Activated T-cell treated with anti-CD3 and anti-CD28 coated beads, Interleukin-2, amount 50 U/mL, for 4 hours (primary cell): ENCODE measurements around the gene CDKAL1. TPM values are rescaled to one million over a fixed set of nuclear protein-coding genes. Genes with fewer than 3 reads are reported as not detected.
A peak's percentile ranks its signal among the peaks of the same experiment; 100 is the strongest.

Experiments used
- ATAC-seq, 2 donors: fragments of 200-7000 bp; cut with Tn5 transposase; one replicate each; pipeline ENCODE4 v1.10.0; 2021
- DNase-seq: peaks from one replicate; pipeline ENCODE4 v3.0.0-alpha.2; 2020
- H3K27me3 Mint-ChIP-seq: one replicate; pipeline ENCODE4 v1.8.0; 2021; ENCODE audit warnings: low read depth, mixed read lengths
- H3K36me3 Mint-ChIP-seq: one replicate; pipeline ENCODE4 v1.8.0; 2022; ENCODE audit warnings: mixed read lengths; ENCODE audit not compliant: insufficient read depth
- H3K4me1 Mint-ChIP-seq: one replicate; pipeline ENCODE4 v1.8.0; 2021; ENCODE audit warnings: low read depth, mixed read lengths
- H3K4me3 Mint-ChIP-seq: one replicate; pipeline ENCODE4 v1.8.0; 2021; ENCODE audit warnings: mild to moderate bottlenecking, moderate library complexity, mixed read lengths
- H3K9me3 Mint-ChIP-seq: one replicate; pipeline ENCODE4 v1.8.0; 2021; ENCODE audit warnings: mixed read lengths
- total RNA-seq, 3 donors: library from RNA; stranded (reverse); gene quantifications; one replicate each; pipeline ENCODE4 v1.2.1, GENCODE V29; 2021

CDKAL1 gene
- total RNA-seq, 3 donors from 2014 or later, result 23.2 to 26.0 (median 23.6) TPM

- DNase-seq (no peak), ATAC-seq (no peak)
- Mint-ChIP-seq H3K4me3 (no peak overlapping the region), H3K9me3 (no peaks in the 10 kb centered on the region), H3K36me3 (peaks cover 2% of the 10 kb centered on the region), H3K4me1 (no peaks in the 10 kb centered on the region), H3K27me3 (no peaks in the 10 kb centered on the region)
These were observed 331.8 kb downstream of the CDKAL1 start for GRCh38 chr6:20866036-20866435.

GRCh38 chr6:20866935-20867703 is 332.9 kb downstream of the CDKAL1 start:
- H3K4me1 Mint-ChIP-seq, result no peaks in the 10 kb centered on the region
- no peaks in the 10 kb centered on the region for H3K27me3 Mint-ChIP-seq
- ATAC-seq (no peak), DNase-seq (no peak)
- H3K9me3 Mint-ChIP-seq, result no peaks in the 10 kb centered on the region
- peaks cover 4% of the 10 kb centered on the region for H3K36me3 Mint-ChIP-seq
- no peak overlapping the region for H3K4me3 Mint-ChIP-seq

DNA sequence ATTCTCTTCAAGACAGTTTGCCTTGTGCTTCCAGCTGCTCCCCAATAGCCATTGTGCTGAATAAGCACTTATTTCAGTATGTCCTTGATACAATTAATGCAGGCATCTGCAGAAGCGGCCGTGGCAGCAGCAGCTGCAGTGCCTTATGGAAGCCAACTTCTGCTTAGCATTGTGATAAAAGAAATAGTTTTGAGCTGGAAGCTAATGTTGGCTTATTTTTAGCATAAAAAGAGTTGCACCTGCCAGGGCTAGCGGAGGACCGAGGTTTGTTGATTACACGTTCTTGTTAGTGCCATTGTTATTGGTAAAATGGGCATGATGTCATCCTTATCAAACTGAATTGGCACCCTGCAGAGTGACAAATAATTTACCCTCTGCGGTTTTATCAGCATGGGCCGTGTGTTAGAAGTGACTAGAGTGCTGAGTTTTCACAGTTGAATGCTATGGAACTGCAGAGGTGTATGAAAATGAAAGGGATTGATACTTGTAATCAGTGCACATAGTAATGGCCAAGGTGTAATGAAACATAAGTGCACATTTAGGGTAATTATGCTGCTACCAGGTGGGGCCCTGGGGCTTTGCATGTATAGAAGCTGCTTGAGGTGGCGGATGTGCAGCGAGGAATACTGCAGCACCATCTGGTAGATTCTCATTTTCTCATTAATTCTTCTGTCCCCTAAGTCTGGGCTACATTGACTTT is 334.3 kb downstream of the CDKAL1 start:
- Mint-ChIP-seq H3K9me3 (no peaks in the 10 kb centered on the region), H3K27me3 (no peaks in the 10 kb centered on the region), H3K36me3 (peaks cover 4% of the 10 kb centered on the region), H3K4me1 (no peaks in the 10 kb centered on the region), H3K4me3 (no peak overlapping the region)
- ATAC-seq, result no peak
- no peak for DNase-seq

DNA sequence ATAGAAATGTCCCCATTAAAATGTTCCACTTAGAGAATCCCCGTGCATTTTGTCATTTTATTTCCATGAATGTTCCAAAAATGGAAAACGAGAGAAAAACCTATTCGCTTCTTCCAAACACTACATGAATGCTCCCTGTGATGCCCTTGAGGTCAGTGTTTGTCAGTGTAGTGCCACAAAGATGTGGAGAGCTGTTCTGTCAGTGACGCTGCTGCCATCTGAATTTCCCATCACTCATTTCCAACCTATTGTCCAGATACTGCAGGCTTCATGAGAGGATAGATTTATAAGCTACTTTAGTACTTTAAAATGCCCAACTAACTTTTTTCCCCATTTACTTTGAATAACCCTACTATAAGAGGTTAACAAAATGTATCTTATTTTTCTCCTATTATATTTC is 335.8 kb downstream of the CDKAL1 start:
- H3K4me1 Mint-ChIP-seq, result no peaks in the 10 kb centered on the region

GRCh38 chr6:20870493-20870892 is 336.2 kb downstream of the CDKAL1 start:
- peaks cover 11% of the 10 kb centered on the region for H3K36me3 Mint-ChIP-seq
- H3K4me3 Mint-ChIP-seq, result no peak overlapping the region
- ATAC-seq, result no peak
- no peaks in the 10 kb centered on the region for H3K27me3 Mint-ChIP-seq
- H3K9me3 Mint-ChIP-seq, result no peaks in the 10 kb centered on the region
- no peak for DNase-seq
- no peaks in the 10 kb centered on the region for H3K4me1 Mint-ChIP-seq

More for the DNA sequence above, 335.8 kb downstream of the CDKAL1 start:
- DNase-seq, result no peak
- H3K4me3 Mint-ChIP-seq, result no peak overlapping the region
- ATAC-seq, result no peak
- no peaks in the 10 kb centered on the region for H3K9me3 Mint-ChIP-seq
- H3K27me3 Mint-ChIP-seq, result no peaks in the 10 kb centered on the region
- peaks cover 9% of the 10 kb centered on the region for H3K36me3 Mint-ChIP-seq

DNA sequence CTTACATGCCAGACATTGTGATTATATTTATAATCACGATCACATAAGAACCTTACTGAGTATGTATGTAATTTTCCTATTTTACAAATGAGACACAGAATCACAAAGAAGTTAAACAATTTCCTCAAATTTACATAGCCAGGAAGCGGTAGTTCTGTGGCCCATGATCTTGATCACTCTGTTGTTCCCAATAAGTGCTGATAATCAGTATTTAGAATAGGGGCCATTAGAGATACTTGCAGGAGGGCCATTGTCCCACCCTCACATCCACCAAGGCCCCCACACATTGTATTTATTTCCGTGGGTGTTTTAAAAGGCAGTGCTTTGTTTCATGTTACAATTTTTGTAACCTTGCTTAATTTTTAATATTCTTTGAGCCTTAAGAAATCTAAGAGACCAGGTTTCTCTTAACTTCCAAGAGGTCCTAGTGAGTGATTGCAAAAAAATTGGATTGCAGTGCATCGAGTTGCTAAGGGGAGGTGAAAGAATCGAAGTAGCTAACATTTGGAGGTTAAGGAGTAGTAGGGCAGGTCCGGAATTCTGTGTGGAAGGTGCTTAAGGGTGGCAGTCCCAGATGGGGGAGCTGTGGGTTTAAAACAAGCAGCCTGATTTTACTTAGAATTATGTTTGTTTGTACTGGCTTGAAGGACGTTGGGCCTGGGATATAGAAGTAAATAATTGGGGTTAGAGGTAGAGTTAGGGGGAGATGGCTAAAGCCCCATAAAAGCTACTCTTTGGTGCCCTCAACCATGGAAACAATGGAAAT is 339.4 kb downstream of the CDKAL1 start:
- Mint-ChIP-seq H3K36me3 (peaks cover 20% of the 10 kb centered on the region), H3K27me3 (no peaks in the 10 kb centered on the region), H3K4me3 (no peak overlapping the region), H3K4me1 (peaks cover 10% of the 10 kb centered on the region), H3K9me3 (no peaks in the 10 kb centered on the region)
- DNase-seq (no peak), ATAC-seq (no peak)

DNA sequence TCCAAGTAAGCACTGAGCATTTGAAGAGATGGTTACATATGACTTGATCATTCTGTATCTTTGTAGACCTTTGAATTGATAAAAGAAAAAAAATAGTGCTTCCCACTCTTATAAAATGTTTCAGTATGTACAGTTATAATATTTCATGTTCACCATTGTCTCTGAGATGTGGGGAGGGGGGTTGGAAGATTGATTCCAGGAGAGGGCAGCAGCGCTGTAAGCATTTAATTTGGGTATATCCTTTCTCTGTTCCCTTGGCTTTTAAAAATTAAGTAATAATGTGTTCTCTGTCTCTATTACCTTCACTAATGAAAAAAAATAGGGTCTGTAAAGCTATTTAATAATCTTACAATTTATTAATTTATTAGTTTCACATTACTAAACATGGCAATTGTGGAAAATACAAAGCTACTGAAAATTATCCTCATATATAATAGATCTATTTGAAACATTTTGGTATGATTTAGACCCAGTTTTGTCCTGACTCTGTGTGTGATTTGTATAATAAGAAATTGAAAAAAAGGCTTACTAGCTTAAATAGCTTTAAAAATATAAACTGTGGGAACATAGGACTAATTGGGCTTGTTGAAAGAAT is 341.2 kb downstream of the CDKAL1 start:
- Mint-ChIP-seq H3K27me3 (no peaks in the 10 kb centered on the region), H3K4me3 (no peak overlapping the region), H3K4me1 (peaks cover 10% of the 10 kb centered on the region), H3K9me3 (peaks cover 3% of the 10 kb centered on the region), H3K36me3 (peaks cover 27% of the 10 kb centered on the region)
- ATAC-seq (no peak), DNase-seq (no peak)

DNA sequence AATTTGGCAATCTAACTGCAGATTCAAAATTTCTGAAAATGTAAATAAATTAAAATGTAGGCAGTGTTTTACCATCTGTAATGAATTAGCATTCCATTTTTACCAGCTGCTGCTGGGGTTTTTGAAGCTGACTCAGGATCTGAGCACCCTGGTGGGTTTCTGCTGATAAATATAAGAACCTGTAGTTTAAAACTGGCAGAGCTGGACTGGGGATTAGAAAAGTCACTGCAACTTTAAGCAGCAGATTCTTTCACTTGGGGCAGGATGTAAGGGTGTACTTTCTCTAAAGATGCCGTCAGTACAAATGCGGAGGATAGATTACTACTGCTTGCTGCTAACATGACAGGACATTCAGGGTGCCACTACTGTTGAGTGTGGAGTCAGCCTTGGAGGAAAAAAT is 341.8 kb downstream of the CDKAL1 start:
- H3K9me3 Mint-ChIP-seq, result peaks cover 3% of the 10 kb centered on the region
- no peak for DNase-seq
- ATAC-seq, result no peak
- H3K36me3 Mint-ChIP-seq, result peaks cover 30% of the 10 kb centered on the region
- H3K27me3 Mint-ChIP-seq, result no peaks in the 10 kb centered on the region
- peaks cover 10% of the 10 kb centered on the region for H3K4me1 Mint-ChIP-seq
- no peak overlapping the region for H3K4me3 Mint-ChIP-seq

DNA sequence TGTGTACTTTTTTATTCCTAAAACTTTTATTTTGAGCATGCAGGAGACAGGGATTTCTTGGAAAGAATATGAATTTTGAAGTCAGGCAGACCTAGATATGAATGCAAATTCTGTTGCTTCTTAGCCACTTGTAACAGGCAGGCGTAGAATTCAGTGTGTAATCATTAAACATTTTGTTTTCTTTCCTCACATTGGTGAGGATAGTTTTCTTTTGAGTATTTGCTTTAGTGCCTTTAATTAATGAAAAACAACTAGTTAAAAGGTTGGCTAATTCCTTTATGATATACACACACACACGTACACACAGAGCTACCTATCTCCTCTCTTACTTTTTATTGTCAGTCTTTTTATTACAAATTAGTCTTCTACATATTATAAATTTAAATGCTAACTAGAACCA is 342.3 kb downstream of the CDKAL1 start:
- no peak for DNase-seq
- Mint-ChIP-seq H3K27me3 (no peaks in the 10 kb centered on the region), H3K36me3 (peaks cover 30% of the 10 kb centered on the region), H3K4me1 (peaks cover 10% of the 10 kb centered on the region), H3K4me3 (no peak overlapping the region), H3K9me3 (peaks cover 5% of the 10 kb centered on the region)
- ATAC-seq, result no peak

- DNase-seq, result no peak
- no peak overlapping the region for H3K4me3 Mint-ChIP-seq
- H3K9me3 Mint-ChIP-seq, result peaks cover 12% of the 10 kb centered on the region
- H3K36me3 Mint-ChIP-seq, result peaks cover 34% of the 10 kb centered on the region
- no peaks in the 10 kb centered on the region for H3K27me3 Mint-ChIP-seq
- peak; percentile 87 to 92 for ATAC-seq
- peaks cover 10% of the 10 kb centered on the region for H3K4me1 Mint-ChIP-seq
These were observed 343.0 kb downstream of the CDKAL1 start for GRCh38 chr6:20877008-20877937.

- Mint-ChIP-seq H3K36me3 (peaks cover 47% of the 10 kb centered on the region), H3K4me3 (no peak overlapping the region), H3K27me3 (no peaks in the 10 kb centered on the region), H3K4me1 (peaks cover 10% of the 10 kb centered on the region), H3K9me3 (peaks cover 28% of the 10 kb centered on the region)
- ATAC-seq (no peak), DNase-seq (no peak)
These were observed 344.9 kb downstream of the CDKAL1 start for GRCh38 chr6:20879121-20879520.

- Mint-ChIP-seq H3K9me3 (peaks cover 32% of the 10 kb centered on the region), H3K4me3 (no peak overlapping the region), H3K4me1 (peaks cover 10% of the 10 kb centered on the region), H3K27me3 (no peaks in the 10 kb centered on the region), H3K36me3 (peaks cover 51% of the 10 kb centered on the region)
- no peak for ATAC-seq
- DNase-seq, result no peak
These were observed 345.3 kb downstream of the CDKAL1 start for GRCh38 chr6:20879526-20879925.

DNA sequence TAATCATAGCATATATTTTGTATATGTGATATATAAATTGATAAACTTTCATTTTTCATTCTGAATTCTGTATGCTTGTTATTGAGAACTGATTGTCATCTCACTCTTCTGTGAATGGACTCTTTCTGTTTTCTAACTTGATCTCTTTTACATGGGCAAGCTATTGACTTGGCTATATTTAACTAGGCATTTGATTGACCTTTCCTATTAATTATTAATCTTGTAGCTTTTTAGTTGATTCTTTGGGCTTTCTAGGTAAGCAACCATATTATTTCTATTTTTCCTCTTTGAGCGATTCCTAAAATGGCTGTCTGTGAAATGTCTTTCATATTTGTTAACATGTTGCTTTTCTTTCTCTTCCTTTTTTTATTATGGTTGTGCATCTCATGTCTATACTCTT is 347.1 kb downstream of the CDKAL1 start:
- Mint-ChIP-seq H3K36me3 (peaks cover 55% of the 10 kb centered on the region), H3K4me3 (no peak overlapping the region), H3K4me1 (peaks cover 10% of the 10 kb centered on the region)

More for the DNA sequence above, 347.1 kb downstream of the CDKAL1 start:
- DNase-seq, result no peak
- no peak for ATAC-seq
- Mint-ChIP-seq H3K9me3 (peaks cover 50% of the 10 kb centered on the region), H3K27me3 (no peaks in the 10 kb centered on the region)
